GM18909 (cell line): Measurements from ENCODE around the gene SLC23A1.
"Not testable (repeated sequence)": the region's sequence is repeated elsewhere in the genome, so short reads cannot be mapped to it uniquely, and the experiment has no call there.

Experiments used
- ATAC-seq: cut with Tn5 transposase; IDR thresholded peaks from one replicate; pipeline ENCODE4 v1.9.1; 2021; ENCODE audit warnings: mild to moderate bottlenecking; ENCODE audit not compliant: unreplicated experiment, poor library complexity

The SLC23A1 gene

DNA sequence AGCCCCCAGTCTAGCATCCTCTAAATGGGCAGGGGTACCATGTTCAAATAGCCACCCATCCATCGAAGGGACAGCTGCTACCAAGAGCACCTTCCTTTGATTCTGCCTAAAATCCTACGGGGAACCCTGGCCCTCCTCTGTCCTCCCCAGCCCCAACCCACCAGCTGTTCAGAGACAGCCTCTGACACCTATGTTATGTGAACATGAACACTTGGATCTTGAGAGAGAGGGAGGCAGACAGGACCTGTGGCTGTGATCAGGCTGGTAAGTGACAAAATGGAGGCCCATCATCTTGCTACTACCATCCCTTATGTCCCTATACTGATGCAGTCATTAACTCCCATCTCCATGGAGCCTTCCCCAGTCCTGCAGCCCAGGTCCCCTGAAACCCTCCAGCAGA, 8.2 kb downstream of the SLC23A1 start:
- no peak for ATAC-seq

DNA sequence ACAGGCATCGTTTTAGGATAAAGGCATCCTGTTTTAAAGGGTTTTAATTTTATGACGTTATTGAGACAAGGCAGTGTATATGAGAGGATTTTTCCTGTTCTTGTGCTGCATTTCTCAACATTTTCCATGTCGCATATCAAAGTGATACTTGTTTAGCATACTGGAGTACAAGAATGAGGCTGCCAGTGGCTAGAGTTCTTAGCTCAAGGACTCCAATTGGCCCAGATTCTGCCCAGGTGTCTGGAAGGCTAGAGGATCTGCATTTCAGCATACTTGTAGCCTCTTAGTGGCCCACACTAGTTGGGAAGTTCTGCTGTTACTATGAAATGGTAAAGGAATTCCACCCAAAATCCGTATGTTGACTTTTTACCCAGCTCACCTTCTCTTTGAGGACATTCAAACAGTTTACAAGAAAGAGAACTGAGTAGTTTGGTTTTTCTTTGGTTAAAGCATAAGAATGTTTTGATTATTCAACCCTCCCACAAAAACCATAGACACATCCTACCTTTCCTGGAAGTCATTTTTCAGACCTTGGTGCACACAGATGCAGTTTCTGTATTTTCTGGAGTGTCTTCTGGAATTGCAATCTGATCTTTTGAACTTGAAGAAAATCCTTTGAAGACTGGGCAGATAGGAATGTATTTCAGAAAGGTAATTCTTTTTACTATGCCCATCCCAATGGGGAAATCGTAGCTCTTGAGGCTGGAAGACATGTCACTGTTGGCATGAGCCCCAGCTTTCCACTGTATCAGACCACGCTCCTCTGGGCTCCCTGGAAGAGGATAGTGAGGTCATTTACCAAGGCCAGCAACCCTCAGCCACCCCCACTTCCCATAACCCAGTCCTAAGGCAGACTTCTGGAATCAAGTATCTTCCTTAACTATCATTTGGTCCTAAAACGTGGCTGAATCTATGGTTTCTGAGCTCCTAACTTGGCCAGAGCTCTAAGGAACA, 11.3 kb downstream of the SLC23A1 start:
- no peak for ATAC-seq

DNA sequence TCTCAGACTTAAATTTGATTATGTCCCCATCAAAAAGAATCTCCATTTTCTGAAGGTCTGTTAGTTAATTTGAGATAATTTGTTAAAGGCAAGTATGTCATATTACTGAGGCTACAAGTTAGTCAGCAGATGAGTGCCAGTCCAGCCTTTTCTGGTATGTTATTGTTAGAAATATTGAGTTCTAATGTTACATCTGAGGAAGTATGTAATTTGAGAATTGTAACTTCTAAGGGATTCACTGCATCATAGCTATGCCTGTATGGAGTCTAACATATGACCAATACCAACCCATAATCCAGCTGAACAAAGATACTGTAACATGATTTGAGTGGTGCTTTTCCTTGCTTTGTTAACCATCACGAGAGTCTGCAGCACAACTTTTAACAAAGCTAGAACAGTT, 13.9 kb downstream of the SLC23A1 start:
- ATAC-seq: no peak

DNA sequence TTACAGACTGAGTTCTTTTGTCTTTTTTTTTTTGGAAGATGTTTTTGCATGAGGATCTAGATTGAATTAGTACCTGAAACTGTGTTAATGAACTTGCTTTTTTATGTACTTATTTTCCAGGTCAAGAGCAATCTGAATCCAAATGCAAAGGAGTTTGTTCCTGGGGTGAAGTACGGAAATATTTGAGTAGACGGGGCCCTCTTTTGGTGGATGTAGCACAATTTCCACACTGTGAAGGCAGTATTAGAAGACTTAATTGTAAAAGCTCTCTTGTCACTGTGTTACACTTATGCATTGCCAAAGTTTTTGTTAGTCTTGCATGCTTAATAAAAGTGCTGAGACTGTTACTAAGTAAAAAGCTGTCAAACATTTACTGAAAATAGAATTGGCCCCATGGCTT, 14.5 kb downstream of the SLC23A1 start:
- ATAC-seq: no peak

DNA sequence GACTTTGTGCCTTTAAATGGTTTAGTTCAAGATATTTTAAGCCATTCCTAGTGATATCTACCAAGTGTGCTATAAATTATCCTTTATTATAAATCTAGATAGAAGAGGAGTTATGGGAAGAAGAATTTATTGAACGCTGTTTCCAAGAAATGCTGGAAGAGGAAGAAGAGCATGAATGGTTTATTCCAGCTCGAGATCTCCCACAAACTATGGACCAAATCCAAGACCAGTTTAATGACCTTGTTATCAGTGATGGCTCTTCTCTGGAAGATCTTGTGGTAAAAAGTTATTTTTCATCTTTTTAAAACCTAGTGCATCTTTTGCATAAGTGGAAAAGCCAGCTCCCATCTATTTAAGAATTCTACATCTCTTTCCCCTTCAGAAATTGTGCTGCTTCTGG, 18.6 kb downstream of the SLC23A1 start:
- ATAC-seq: no peak

DNA sequence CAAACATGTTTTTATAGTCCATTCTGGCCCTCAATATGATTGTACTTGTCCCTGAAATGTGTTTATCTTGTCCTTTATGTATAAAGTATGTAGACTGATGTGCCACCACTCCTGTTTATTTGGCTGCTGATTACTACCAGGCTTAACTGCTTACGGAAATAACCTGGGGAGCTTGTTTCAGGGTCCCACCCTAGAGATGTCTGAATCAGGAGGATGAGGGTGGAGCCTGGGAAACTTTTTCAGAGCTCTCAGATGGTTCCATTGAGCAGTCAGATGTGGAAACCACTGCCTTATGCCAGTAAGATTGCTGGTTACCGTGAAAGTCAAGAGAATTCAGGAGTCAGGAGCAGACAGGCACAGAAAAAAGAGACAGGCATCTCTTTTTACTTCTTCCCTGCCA, 19.2 kb downstream of the SLC23A1 start:
- no peak for ATAC-seq

DNA sequence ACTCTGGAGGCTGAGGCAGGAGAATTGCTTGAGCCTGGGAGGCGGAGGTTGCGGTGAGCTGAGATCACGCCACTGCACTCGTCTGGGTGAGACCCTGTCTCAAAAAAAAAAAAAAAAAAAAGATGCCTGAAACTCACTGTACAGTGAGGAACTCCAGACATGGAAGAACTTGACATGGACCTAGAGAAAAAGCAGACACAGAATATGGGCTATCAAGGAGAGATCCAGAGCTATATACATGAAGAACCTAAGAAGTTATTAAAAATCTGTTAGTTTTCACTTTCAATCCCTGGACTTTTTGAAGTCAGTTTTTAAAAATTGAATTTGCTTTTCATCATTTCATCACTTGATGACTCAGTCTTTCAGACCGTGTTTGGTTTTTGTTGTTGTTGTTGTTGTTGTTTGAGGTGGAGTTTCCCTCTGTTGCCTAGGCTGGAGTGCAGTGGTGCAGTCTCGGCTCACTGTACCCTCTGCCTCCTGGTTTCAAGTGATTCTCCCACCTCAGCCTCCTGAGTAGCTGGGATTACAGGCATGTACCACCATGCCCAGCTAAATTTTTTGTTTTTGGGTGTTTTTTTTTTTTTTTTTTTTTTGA, 21.2 kb downstream of the SLC23A1 start:
- no peak for ATAC-seq

DNA sequence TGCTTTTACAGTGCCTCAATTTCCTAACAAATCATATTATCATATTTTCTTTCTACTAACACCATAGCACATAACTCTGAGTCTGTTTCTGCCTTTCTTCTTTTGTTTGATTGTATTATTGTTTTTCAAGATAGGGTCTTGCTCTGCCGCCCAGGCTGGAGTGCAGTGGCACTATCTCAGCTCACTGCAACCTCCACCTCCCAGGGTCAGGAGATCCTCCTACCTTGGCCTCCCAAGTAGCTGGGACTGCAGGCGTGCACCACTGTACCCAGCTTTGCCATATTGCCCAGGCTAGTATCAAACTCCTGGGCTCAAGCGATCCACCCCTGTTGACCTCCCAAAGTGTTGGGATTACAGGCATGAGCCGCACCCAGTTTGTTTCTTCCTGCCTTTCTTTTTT, 22.7 kb downstream of the SLC23A1 start:
- ATAC-seq: no peak

DNA sequence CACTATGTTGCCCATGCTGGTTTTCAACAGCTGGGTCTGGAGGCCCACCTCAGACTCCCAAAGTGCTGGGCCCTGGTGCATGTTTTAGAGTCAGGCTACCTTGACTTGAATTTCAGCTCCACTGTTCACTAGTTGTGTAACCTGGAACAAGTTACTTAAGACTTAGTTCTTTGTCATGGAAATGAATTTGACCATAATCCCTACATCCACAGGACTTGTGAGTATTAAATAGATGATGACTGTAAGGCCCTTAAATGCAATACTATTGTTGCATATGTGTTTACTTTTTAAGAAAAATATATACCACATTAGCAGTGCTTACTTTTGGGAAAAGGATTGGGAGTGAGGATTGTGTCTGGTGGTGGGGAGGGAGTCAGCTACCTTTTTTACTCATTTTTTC, 25.0 kb downstream of the SLC23A1 start:
- no peak for ATAC-seq

DNA sequence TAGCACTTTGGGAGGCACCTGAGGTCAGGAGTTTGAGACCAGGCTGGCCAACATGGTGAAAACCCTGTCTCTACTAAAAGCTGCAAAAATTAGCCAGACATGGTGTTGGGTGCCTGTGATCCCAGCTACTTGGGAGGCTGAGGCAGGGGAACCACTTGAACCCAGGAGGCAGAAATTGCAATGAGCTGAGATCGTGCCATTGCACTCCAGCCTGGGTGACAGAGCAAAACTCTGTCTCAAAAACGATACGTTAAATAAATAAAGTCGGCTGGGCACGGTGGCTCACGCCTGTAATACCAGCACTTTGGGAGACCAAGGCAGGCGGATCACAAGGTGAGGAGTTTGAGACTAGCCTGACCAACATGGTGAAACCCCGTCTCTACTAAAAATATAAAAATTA, 27.2 kb downstream of the SLC23A1 start:
- ATAC-seq: not testable (repeated sequence)

DNA sequence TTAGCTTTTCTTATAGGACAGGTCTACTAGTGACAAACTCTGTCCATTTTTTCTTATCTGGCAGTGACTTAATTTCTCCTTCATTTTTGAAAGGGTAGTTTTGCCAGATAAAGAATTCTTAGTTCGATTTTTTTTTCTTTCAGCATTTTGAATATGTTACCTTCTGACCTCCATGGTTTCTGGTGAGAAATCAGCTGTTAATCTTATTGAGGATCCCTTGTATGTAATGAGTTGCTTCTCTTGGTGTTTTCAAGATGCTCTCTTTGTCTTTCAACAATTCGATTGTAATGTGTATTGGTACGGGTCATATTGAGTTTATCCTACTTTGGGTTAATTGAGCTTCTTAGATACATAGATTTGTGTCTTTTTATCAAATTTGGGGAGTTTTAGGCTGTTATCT, 28.9 kb downstream of the SLC23A1 start:
- ATAC-seq: no peak

DNA sequence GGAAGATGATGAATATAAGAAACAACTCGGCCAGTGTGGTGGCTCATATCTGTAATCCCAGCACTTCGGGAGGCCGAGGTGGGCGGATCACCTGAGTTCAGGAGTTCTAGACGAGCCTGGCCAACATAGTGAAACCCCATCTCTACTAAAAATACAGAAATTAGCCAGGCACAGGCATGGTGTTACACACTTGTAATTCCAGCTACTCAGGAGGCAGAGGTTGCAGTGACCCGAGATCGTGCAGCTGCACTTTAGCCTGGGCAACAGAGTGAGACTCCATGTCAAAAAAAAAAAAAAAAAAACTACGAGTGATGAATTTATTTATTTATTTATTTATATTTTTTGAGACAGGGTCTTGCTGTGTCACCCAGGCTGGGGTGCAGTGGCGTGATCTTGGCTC, 35.2 kb downstream of the SLC23A1 start:
- not testable (repeated sequence) for ATAC-seq

DNA sequence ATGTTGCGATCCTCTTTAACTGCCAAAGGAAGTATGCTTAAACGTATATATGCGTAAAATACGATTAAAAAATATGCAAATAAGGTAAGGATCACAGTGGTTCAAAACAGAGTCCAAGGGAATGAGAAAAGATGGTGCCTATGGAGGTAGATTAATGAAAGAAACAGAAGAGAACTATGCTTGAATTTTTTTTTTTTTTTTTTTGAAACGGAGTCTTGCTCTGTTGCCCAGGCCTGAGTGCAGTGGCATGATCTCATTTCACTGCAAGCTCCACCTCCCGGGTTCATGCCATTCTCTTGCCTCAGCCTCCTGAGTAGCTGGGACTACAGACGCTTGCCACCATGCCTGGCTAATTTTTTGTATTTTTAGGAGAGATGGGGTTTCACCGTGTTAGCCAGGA, 37.7 kb downstream of the SLC23A1 start:
- not testable (repeated sequence) for ATAC-seq

DNA sequence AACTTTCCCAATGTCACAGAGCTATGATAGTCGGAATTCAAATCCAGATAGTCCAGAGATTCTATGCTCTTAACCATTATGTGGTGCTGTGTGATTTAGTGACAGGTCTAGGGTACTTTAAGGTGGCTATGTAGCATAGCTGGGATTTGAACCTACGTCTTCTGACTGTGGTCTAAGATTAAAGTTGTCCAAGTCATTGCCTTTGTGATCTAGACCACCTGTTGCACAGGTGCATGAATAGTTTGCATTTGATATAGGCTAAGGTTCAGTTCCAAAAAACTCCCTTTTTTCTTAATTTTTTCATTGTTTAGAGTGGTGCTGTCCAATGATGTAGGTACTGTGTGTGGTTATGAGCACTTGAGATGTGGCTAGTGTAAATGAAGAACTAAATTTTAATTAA, 38.9 kb downstream of the SLC23A1 start:
- no peak for ATAC-seq

DNA sequence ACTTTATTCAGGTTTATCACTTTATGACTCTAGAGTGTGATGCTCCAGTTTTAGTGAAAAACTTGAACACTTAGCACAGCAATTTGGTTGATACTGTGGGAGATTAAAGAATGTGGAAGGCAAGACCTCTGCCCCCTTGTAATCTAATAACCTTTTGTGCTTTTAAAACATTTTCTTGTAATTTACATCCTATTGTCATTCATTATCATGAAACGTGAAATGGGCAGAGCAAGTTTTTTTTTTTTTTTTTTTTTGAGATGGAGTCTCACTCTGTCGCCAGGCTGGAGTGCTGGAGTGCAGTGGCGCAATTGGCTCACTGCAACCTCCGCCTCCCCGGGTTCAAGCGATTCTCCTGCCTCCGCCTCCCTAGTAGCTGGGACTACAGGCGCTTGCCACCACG, 39.6 kb downstream of the SLC23A1 start:
- ATAC-seq: no peak

DNA sequence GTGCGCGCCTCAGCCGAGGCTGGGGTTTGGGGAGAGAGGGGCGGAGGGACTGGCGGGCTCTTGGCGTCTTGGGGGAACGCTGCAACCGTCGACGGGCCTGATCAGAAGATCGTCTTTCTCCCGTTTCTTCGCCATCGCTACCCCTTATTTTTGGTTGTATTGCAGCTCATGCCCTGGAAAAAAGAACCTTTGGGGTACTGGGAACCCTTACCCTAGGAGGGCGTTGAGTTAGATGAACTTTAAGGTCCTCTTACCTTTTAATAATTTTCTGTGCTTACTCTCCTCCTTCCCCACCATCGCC, 40.7 kb downstream of the SLC23A1 start:
- ATAC-seq: no peak

DNA sequence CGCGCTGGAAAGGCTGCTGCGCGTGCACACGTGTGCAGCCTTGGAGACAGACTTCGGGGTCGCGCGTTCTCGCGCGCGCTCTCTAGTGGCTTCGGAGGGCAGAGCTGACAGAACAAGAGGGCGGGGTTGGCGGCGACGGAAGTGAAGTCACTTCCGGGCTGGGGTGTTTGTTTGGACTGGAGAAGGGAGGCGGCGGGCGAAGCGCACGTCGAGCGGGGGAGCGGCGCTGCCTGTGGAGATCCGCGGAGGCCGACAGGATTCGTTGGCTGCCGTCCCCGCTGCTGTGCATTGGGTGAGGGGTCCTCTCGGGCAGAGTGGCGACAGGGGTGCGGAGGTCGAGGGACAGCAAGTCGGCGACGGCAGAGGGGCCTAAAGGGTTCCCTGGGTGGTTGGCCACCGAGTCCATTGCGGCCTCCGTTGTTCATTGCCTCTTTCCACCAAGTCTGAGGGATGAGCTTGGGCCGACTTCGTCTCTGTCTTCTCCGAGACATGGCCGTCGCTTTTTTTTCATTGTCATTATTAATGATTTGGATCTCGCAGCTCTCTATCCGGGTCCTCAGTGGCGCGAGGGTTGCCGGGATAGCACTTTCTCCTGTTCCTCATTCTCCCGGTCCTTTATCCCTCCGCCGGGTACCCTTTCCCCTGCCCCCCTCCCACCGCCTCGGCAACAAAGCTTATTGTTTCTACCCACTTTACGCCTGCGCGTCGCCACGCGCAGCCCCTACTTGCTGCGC, 41.2 kb downstream of the SLC23A1 start, which contains the start of gene PAIP2:
Gene PAIP2, plus strand, starts transcription at position 166 of the 734 bp plus-strand sequence. CDS start 21,931 bp downstream, outside the sequence.
- ATAC-seq: peak; percentile 91

DNA sequence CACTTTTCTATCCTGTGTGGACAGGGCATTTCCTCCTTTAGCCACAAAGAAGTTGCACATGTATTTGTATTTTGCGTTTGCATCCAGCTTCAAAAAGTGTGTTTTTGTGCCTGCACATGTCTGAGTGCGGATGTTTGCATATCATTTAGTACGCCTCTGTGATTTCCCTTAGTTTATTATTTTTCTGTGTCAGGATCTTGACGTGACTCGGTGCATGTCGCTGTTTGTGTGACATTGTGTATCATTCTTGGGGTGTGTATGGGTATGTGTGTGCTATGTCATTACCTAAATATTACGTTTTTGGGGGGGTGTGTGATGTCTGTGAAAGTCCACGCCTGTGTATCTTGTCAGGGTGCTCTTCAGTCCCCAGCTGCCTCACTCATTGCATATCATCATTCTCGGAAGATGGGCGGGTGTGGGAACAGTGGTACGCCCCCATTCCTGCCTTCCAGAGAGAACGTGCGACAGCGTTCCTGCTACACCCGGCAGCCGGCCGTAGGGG, 41.9 kb downstream of the SLC23A1 start:
- ATAC-seq: no peak

DNA sequence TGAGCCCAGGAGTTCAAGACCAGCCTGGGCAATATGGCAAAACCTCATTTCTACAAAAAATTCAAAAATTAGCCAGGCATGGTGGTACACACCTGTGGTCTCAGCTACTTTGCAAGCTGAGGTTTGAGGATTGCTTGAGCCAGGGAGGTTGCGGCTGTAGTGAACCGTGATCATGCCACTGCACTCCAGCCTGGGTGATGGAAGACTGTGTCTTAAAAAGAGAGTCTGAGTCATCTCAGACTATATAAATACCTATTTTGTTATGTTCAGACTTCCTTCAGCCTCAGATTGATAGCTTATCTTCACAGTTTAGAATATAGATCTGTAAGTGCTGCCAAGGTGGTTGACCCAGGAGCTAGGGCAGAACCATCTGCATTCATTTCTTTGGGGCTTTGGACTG, 43.0 kb downstream of the SLC23A1 start:
- no peak for ATAC-seq

DNA sequence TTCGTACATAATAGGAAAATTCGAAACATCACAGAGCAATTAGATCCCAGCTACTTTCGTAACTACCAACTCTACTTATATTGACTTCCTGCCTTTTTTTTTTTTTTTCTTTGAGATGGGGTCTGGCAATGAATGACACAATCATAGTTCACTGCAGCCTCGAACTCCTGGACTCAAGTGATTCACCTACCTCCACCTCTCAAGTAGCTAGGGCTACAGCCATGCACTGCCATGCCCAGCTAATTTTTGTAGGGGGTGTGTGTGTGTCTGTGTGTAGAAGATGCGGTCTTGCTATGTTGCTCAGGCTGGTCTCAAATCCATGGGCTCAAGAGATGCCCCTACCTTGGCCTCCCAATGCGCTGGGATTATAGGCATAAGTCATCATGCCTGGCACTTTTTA, 47.3 kb downstream of the SLC23A1 start:
- no peak for ATAC-seq
